Endothelial cell of umbilical vein (primary cell): ENCODE measurements around the gene MKNK1. TPM values are rescaled to one million over a fixed set of nuclear protein-coding genes. Genes with fewer than 3 reads are reported as not detected.

ENCODE experiments used
- BruUV-seq: library from RNA; stranded (reverse); fragments of 400-500 nt; replicated peaks from 2 replicates; lab custom pipeline; 2021; lab: Mats Ljungman, UMichigan
- CTCF ChIA-PET: fragments of 300-600, 350-600 bp; sonication (Branson Sonifier 250); formaldehyde crosslinking; loops from one replicate; lab custom pipeline; 2021; ENCODE audit warnings: antibody characterized with exemption, inconsistent platforms; lab: Charles Lee
- POLR2A ChIA-PET: fragments of 300-600, 350-600 bp; sonication (Branson Sonifier 250); formaldehyde crosslinking; loops from one replicate; lab custom pipeline; 2021; ENCODE audit warnings: antibody characterized with exemption, inconsistent platforms; lab: Charles Lee
- DNase-seq: peaks from one replicate; pipeline ENCODE4 v3.0.0-alpha.2; 2011; ENCODE audit warnings: low read depth, low spot score
- FAIRE-seq: peaks from 2 replicates; lab custom pipeline; 2011; peaks lifted over from hg19 to GRCh38; lab: Jason Lieb, UNC
- H2AFZ ChIP-seq: 2 replicates; pipeline ENCODE4 v1.6.0; 2012; ENCODE audit warnings: low read depth, low read length, control low read depth, inconsistent platforms
- H3K27ac ChIP-seq: 2 replicates; pipeline ENCODE4 v1.5.1; 2011; ENCODE audit warnings: low read depth, mild to moderate bottlenecking, control low read depth, low read length, moderate library complexity; ENCODE audit not compliant: insufficient read depth
- H3K27me3 ChIP-seq, 2 experiments: 2 replicates each; pipeline versions ENCODE4 v1.6.0 to v1.6.1; 2011; ENCODE audit warnings: low read length in 2 of 2, mixed read lengths in 1 of 2; ENCODE audit not compliant: control insufficient read depth in 2 of 2, insufficient read depth in 2 of 2
- H3K36me3 ChIP-seq, 2 experiments: 2 replicates in 1 of 2; 3 replicates in 1 of 2; pipeline ENCODE4 v1.5.1; 2011; ENCODE audit warnings: low read length in 2 of 2, mild to moderate bottlenecking in 1 of 2, moderate library complexity in 1 of 2; ENCODE audit not compliant: control insufficient read depth in 2 of 2, insufficient read depth in 2 of 2; ENCODE audit errors: extremely low read depth in 1 of 2
- H3K4me1 ChIP-seq: 3 replicates; pipeline ENCODE4 v1.5.1; 2011; ENCODE audit warnings: mild to moderate bottlenecking, low read length; ENCODE audit not compliant: control insufficient read depth, insufficient read depth; ENCODE audit errors: extremely low read depth
- H3K4me2 ChIP-seq: 2 replicates; pipeline ENCODE4 v1.6.1; 2011; ENCODE audit warnings: low read length, control low read depth, mixed read lengths; ENCODE audit not compliant: insufficient read depth
- H3K4me3 ChIP-seq, 3 experiments: fragments of 200-600 bp in 1 of 3; sonication (generic), shearing (Covaris generic) in 1 of 3; replicated peaks in 1 of 3; 2 replicates each; pipeline ENCODE4 v1.5.1; 2011 to 2016; ENCODE audit warnings: control low read depth in 3 of 3, low read length in 3 of 3, mild to moderate bottlenecking in 2 of 3, inconsistent platforms in 1 of 3, low read depth in 1 of 3, moderate library complexity in 1 of 3; ENCODE audit not compliant: insufficient read depth in 1 of 3
- H3K79me2 ChIP-seq: 2 replicates; pipeline ENCODE4 v1.6.0; 2012; ENCODE audit warnings: low read length, inconsistent platforms; ENCODE audit not compliant: control insufficient read depth, insufficient read depth
- H3K9ac ChIP-seq: replicated peaks from 2 replicates; pipeline ENCODE3; 2011; ENCODE audit warnings: low read length, control low read depth; ENCODE audit not compliant: insufficient read depth; ENCODE audit errors: extremely low read depth
- H3K9me1 ChIP-seq: replicated peaks from 3 replicates; pipeline ENCODE4 v1.6.0; 2011; ENCODE audit warnings: mild to moderate bottlenecking, low read length; ENCODE audit not compliant: control insufficient read depth, insufficient read depth; ENCODE audit errors: extremely low read depth
- H3K9me3 ChIP-seq: replicated peaks from 2 replicates; pipeline ENCODE4 v1.5.1; 2012; ENCODE audit warnings: low read length, inconsistent platforms; ENCODE audit not compliant: control insufficient read depth, insufficient read depth
- H4K20me1 ChIP-seq: replicated peaks from 2 replicates; pipeline ENCODE3; 2011; ENCODE audit warnings: mild to moderate bottlenecking, low read length; ENCODE audit not compliant: control insufficient read depth, insufficient read depth; ENCODE audit errors: extremely low read depth
- EZH2 ChIP-seq: IDR thresholded peaks from 2 replicates; pipeline ENCODE4 v1.6.1; 2012; ENCODE audit warnings: borderline replicate concordance, low read depth, mild to moderate bottlenecking, moderate library complexity, low read length, inconsistent platforms; ENCODE audit not compliant: severe bottlenecking
- FOS ChIP-seq: IDR thresholded peaks from 2 replicates; pipeline ENCODE4 v1.6.1; 2011; ENCODE audit warnings: mild to moderate bottlenecking, low read length, moderate library complexity, borderline replicate concordance; ENCODE audit not compliant: insufficient read depth
- GATA2 ChIP-seq: IDR thresholded peaks from 2 replicates; pipeline ENCODE4 v1.7.0; 2011; ENCODE audit warnings: low read depth, mild to moderate bottlenecking, moderate library complexity, mixed read lengths, low read length; ENCODE audit not compliant: insufficient read length, insufficient read depth
- JUN ChIP-seq: IDR thresholded peaks from 2 replicates; pipeline ENCODE4 v1.6.1; 2011; ENCODE audit warnings: borderline replicate concordance, low read depth; ENCODE audit not compliant: insufficient read length, insufficient read depth
- MYC ChIP-seq: IDR thresholded peaks from one replicate; pipeline ENCODE4 v1.6.1; 2011; ENCODE audit warnings: mild to moderate bottlenecking, low read depth, low read length
- POLR2A ChIP-seq: IDR thresholded peaks from 2 replicates; pipeline ENCODE4 v1.6.1; 2012; ENCODE audit warnings: low read depth, mild to moderate bottlenecking, control low read depth, low read length
- POLR2AphosphoS5 ChIP-seq: IDR thresholded peaks from 2 replicates; pipeline ENCODE4 v1.6.1; 2012; ENCODE audit warnings: low read depth, mild to moderate bottlenecking, control low read depth, low read length, moderate library complexity; ENCODE audit not compliant: insufficient read depth
- dilution Hi-C: fragments of 300-500 bp; cut with MboI; formaldehyde crosslinking; loops from one replicate; pipeline ENCODE4 v1.15.0; 2019; ENCODE audit warnings: low sequenced_read_pairs; ENCODE audit not compliant: extremely low pct_ligation_motif_present
- intact Hi-C: fragments of 100-400 bp; cut with micrococcal nuclease; formaldehyde crosslinking; loops from one replicate; pipeline ENCODE4 v1.10.0; 2022
- polyA plus RNA-seq, 4 experiments: library from polyadenylated mRNA; depleted of rRNA in 3 of 4; stranded (reverse) in 3 of 4; unstranded in 1 of 4; fragments of >200 nt; gene quantifications; 2 replicates each; pipeline versions ENCODE4 v1.2.1 to v1.2.3, GENCODE V29; 2011 to 2012; ENCODE audit warnings: missing spikeins in 1 of 4
- total RNA-seq: library from RNA; stranded (reverse); gene quantifications from 2 replicates; pipeline ENCODE4 v1.2.3, GENCODE V29; 2021
- TF ChIP-seq, protein P1 (sequence below), 2 donors: IDR thresholded peaks; 1 replicate in 1 of 2; 2 replicates in 1 of 2; pipeline ENCODE4 v1.5.1; 2011; ENCODE audit warnings: low read length in 2 of 2, mild to moderate bottlenecking in 2 of 2, moderate library complexity in 2 of 2, control low read depth in 1 of 2, inconsistent platforms in 1 of 2, low read depth in 1 of 2; ENCODE audit not compliant: insufficient read depth in 1 of 2; ENCODE audit errors: extremely low read depth in 1 of 2
- TF ChIP-seq, protein P2 (sequence below): IDR thresholded peaks from 2 replicates; pipeline ENCODE4 v1.6.1; 2011; ENCODE audit not compliant: insufficient read depth, insufficient read length

The MKNK1 gene
- total and polyA plus RNA-seq, 2 donors (not counting 3 experiments of a cell fraction or from before 2014, with no cell fraction given) = 32.9 to 42.6 TPM

- Histone ChIP-seq H3K36me3 (no peaks in the 10 kb centered on the region), H4K20me1 (no peaks in the 10 kb centered on the region), H3K9ac (no peak overlapping the region), H2AFZ (no peak overlapping the region), H3K79me2 (no peaks in the 10 kb centered on the region), H3K4me1 (peaks cover 9% of the 10 kb centered on the region), H3K27me3 (no peaks in the 10 kb centered on the region), H3K9me1 (no peaks in the 10 kb centered on the region), H3K4me2 (no peak overlapping the region), H3K4me3 (no peak overlapping the region), H3K27ac (no peak overlapping the region), H3K9me3 (no peaks in the 10 kb centered on the region)
- TF ChIP-seq FOS = no peak
- no peak for TF ChIP-seq GATA2
- TF ChIP-seq, protein P1, sequence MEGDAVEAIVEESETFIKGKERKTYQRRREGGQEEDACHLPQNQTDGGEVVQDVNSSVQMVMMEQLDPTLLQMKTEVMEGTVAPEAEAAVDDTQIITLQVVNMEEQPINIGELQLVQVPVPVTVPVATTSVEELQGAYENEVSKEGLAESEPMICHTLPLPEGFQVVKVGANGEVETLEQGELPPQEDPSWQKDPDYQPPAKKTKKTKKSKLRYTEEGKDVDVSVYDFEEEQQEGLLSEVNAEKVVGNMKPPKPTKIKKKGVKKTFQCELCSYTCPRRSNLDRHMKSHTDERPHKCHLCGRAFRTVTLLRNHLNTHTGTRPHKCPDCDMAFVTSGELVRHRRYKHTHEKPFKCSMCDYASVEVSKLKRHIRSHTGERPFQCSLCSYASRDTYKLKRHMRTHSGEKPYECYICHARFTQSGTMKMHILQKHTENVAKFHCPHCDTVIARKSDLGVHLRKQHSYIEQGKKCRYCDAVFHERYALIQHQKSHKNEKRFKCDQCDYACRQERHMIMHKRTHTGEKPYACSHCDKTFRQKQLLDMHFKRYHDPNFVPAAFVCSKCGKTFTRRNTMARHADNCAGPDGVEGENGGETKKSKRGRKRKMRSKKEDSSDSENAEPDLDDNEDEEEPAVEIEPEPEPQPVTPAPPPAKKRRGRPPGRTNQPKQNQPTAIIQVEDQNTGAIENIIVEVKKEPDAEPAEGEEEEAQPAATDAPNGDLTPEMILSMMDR (IDR thresholded peaks at IDR 0.05; ENCODE audit: extremely low read depth in 1 of 2, insufficient read depth in 1 of 2, low read depth in 1 of 2, low read length in 2 of 2) = no peak
- TF ChIP-seq EZH2 = no peak
- TF ChIP-seq MYC = no peak
- TF ChIP-seq POLR2AphosphoS5 = no peak
- TF ChIP-seq JUN = no peak
- TF ChIP-seq, protein P2, sequence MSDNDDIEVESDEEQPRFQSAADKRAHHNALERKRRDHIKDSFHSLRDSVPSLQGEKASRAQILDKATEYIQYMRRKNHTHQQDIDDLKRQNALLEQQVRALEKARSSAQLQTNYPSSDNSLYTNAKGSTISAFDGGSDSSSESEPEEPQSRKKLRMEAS = no peak
- no peak for TF ChIP-seq POLR2A
- ChIA-PET CTCF (interaction anchor here (2.0 kb wide), 1 partner anchor 18 kb away, joined by 6 read pairs; the partner anchor contains the start of gene MOB3C), POLR2A (no interaction called here)
- BruUV-seq = no TSS peak
- DNase-seq (no peak), FAIRE-seq (no peak)
- intact Hi-C loops (no loop called here), dilution Hi-C loops (no loop called here)
Measured at GRCh38 chr1:46599059-46599970, 4.8 kb downstream of the MKNK1 start.
